AG09319 (cell line): ENCODE measurements around the gene CLIC3.

Source experiments
- DNase-seq: peaks from one replicate; pipeline ENCODE4 v3.0.0-alpha.2; 2010; ENCODE audit warnings: low read depth; ENCODE audit errors: extremely low read depth
- TF ChIP-seq, protein P1 (sequence below): IDR thresholded peaks from 2 replicates; pipeline ENCODE4 v1.5.1; 2011; ENCODE audit warnings: low read depth, mild to moderate bottlenecking, inconsistent platforms, low read length, moderate library complexity

Gene CLIC3

GRCh38 chr9:137040568-137040967 is 44.2 kb upstream of the CLIC3 start:
- TF ChIP-seq, protein P1, sequence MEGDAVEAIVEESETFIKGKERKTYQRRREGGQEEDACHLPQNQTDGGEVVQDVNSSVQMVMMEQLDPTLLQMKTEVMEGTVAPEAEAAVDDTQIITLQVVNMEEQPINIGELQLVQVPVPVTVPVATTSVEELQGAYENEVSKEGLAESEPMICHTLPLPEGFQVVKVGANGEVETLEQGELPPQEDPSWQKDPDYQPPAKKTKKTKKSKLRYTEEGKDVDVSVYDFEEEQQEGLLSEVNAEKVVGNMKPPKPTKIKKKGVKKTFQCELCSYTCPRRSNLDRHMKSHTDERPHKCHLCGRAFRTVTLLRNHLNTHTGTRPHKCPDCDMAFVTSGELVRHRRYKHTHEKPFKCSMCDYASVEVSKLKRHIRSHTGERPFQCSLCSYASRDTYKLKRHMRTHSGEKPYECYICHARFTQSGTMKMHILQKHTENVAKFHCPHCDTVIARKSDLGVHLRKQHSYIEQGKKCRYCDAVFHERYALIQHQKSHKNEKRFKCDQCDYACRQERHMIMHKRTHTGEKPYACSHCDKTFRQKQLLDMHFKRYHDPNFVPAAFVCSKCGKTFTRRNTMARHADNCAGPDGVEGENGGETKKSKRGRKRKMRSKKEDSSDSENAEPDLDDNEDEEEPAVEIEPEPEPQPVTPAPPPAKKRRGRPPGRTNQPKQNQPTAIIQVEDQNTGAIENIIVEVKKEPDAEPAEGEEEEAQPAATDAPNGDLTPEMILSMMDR, result no peak
- DNase-seq, result no peak

DNA sequence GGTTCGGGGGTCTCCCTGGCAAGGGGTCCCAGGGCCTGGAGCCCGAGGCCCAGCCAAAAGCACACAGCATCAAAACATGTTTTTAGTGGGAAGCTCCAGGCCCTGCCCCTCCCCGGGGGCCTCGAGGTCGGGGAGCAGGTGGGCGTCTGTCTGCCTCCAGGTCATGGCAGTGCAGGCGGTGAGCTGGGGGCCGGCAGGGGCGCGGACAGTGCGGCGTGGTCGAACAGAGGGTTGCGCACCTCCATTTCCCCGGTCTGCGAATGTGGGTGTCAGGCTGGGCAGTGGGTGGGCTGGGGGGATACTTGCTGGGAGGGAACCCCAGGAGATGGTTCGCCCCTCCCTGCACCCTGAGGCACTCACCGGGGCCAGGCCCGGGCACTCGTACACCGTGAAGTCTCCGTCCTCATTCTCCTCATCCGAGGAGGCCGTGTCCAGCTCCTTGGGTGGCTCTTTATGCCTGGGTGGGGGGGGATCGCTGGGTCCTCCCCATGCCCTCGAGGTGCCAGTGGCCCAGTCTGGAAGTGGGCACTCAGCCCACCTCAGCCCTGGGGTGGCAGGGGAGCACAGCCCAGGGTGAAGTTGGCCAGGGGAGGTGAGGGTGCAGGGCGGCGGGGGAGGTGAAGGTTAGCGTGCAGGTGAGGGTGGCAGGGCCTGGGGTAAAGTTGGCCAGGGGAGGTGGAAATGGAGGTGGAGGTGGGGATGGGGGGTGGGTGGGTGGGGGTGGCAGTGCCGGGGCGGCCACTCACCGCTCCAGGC is 43.4 kb upstream of the CLIC3 start:
- DNase-seq, result no peak
- TF ChIP-seq, protein P1, result no peak

- TF ChIP-seq, protein P1, result no peak
- DNase-seq, result no peak
These were observed 42.5 kb upstream of the CLIC3 start for GRCh38 chr9:137038916-137039315.

DNA sequence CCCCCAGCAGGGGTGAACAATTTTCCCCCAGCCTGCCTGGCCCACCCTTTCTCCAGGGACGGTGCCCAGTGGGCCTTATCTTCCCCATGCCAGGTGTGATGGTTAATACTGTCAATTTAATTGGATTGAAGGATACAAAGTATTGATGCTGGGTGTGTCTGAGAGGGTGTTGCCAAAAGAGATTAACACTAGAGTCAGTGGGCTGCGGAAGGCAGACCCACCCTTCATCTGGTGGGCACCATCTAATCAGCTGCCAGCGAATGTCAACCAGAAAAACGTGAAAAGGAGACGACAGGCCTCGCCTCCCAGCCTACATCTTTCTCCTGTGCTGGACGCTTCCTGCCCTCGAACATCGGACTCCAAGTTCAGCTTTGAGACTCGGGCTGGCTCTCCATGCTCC is 41.1 kb upstream of the CLIC3 start:
- TF ChIP-seq, protein P1, result no peak
- DNase-seq, result no peak

DNA sequence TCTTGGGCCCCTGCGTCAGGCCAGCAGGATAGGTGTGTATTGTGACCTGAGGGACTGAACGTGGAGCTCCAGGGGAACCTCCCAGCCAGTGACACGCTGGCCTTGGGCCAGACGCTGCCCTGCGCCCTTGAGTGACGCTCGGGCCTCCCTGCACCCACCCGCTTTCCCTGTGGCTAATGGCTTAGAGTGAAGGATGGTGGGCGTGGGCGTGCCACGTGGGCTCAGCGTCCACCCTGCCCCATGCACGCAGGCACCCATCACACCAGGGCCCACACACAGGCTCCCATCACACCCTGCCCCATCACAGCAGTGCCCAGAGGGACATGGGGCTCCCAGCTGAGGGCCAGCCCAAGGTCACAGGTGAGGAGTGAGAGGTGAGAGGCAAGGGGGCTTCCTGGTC is 40.7 kb upstream of the CLIC3 start:
- DNase-seq, result no peak
- TF ChIP-seq, protein P1, result no peak

DNA sequence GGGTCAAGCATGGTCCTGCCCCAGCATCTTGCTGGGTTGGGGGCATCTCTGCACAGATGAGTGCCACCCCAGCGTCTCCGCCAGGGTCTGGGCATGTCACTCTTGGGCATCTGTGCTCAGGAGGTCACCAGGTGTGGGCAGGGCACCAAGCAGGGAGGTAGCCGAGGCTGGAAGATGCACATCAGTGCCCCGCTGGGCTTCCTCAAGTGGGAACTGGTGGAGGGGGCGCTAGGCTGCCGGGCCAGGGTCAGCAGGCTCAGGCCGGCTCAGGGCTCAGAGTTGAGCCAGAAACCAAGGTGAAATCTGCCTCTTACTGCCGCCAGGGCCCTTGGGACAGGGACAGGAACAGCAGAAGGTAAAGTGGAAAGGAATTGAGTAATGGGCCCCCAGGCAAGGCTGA is 39.6 kb upstream of the CLIC3 start:
- no peak for DNase-seq
- TF ChIP-seq, protein P1, result no peak

DNA sequence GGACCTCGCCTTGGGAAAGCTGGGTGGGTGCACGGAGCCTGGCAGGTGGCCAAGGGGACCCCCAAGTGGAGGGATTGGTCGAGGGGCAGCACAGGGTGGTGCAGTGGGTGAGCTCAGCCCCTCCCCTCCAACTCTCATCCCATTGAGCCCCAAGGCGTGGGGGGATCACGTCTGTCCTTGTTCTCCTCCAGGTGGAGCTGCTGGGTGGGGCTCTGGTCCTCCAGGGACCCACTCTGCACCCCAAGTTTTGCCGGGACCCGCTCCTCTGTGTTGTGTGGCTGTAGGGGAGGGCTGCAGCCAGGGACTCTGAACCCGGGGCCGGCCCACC is 39.1 kb upstream of the CLIC3 start:
- DNase-seq, result no peak
- TF ChIP-seq, protein P1, result no peak
